ENCODE measurements around the gene EMILIN1.
A peak's percentile ranks its signal among the peaks of the same experiment; 100 is the strongest.

The EMILIN1 gene

DNA sequence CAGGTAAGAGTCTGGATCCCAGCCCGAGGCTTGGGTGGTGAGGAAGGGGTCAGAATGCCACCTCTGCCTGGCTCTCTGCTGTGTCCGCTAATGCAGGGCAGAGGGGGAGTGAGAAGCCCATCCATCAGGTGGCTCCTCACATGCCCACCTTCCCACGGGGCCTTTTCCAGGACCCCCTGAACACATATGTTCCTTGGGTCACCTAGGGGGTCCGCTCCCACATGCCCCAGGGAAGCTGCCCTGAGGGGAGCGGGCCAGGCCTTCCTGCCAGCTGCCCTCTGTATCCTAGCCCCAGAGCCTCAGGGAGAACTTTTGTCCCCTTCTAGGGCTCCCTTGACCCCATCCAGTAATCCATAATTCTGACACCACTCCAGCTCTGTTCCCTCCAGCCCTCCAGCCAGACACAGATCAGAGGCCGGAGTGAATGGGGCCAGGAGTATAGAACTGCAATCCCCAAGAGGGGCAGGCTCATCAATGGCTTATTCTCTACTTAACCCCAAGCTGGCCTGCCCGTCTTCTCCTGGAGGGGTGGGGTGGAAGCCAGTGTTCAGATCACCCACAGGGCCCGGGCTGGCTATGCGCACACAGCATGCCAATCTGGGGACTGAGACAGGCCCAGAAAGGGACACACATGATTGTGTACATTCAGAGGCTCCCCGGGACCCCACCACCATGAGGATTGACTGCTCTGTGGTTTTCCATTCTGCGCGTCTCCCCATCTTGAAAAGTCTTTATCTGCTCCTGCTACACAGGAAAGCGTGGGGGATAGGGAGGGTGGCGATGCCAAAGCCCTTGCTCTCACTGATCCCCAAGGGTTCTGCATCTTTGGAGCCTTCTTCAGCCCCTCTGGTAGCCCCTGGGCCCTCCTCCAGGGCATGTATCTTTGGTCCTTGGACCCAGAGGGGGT, 1.1 kb downstream of the EMILIN1 start:
- H2AFZ ChIP-seq (ENCODE audit: low read depth, low read length): no peak overlapping the region
- no peaks in the 10 kb centered on the region for H3K36me3 ChIP-seq (ENCODE audit: insufficient read depth, low read length)
- no peaks in the 10 kb centered on the region for H3K9me3 ChIP-seq (ENCODE audit: low read length)
- H3K4me1 ChIP-seq (ENCODE audit: insufficient read depth, low read length): peaks cover 29% of the 10 kb centered on the region
- H3K4me3 ChIP-seq (ENCODE audit: low read length): no peak overlapping the region
- no peaks in the 10 kb centered on the region for H3K27me3 ChIP-seq (ENCODE audit: insufficient read depth, low read length)

- no peaks in the 10 kb centered on the region for H3K36me3 ChIP-seq (ENCODE audit: insufficient read depth, low read length)
- H3K27me3 ChIP-seq (ENCODE audit: insufficient read depth, low read length): no peaks in the 10 kb centered on the region
- no peak overlapping the region for H3K4me3 ChIP-seq (ENCODE audit: low read length)
- H2AFZ ChIP-seq (ENCODE audit: low read depth, low read length): no peak overlapping the region
- H3K9me3 ChIP-seq (ENCODE audit: low read length): no peaks in the 10 kb centered on the region
- H3K4me1 ChIP-seq (ENCODE audit: insufficient read depth, low read length): peaks cover 29% of the 10 kb centered on the region
These were observed 1.7 kb downstream of the EMILIN1 start for GRCh38 chr2:27080140-27080469.

GRCh38 chr2:27080603-27080936, 2.2 kb downstream of the EMILIN1 start:
- no peak overlapping the region for H3K4me3 ChIP-seq (ENCODE audit: low read length)
- H2AFZ ChIP-seq (ENCODE audit: low read depth, low read length): no peak overlapping the region
- H3K9me3 ChIP-seq (ENCODE audit: low read length): no peaks in the 10 kb centered on the region
- H3K27me3 ChIP-seq (ENCODE audit: insufficient read depth, low read length): no peaks in the 10 kb centered on the region
- no peaks in the 10 kb centered on the region for H3K36me3 ChIP-seq (ENCODE audit: insufficient read depth, low read length)
- peaks cover 32% of the 10 kb centered on the region for H3K4me1 ChIP-seq (ENCODE audit: insufficient read depth, low read length)

DNA sequence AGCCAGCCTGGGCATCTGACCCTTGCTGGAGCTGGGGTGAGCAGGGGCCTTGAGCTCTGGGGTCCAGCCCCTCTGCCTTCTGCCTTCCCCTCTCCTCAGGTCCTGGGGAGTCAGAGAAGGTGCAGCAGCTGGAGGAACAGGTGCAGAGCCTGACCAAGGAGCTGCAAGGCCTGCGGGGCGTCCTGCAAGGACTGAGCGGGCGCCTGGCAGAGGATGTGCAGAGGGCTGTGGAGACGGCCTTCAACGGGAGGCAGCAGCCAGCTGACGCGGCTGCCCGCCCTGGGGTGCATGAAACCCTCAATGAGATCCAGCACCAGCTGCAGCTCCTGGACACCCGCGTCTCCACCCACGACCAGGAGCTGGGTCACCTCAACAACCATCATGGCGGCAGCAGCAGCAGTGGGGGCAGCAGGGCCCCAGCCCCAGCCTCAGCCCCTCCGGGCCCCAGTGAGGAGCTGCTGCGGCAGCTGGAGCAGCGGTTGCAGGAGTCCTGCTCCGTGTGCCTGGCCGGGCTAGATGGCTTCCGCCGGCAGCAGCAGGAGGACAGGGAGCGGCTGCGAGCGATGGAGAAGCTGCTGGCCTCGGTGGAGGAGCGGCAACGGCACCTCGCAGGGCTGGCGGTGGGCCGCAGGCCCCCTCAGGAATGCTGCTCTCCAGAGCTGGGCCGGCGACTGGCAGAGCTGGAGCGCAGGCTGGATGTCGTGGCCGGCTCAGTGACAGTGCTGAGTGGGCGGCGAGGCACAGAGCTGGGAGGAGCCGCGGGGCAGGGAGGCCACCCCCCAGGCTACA, 3.8 kb downstream of the EMILIN1 start:
- Histone ChIP-seq H3K4me3 (ENCODE audit: low read length) (no peak overlapping the region), H3K36me3 (ENCODE audit: insufficient read depth, low read length) (no peaks in the 10 kb centered on the region), H2AFZ (ENCODE audit: low read depth, low read length) (no peak overlapping the region), H3K4me1 (ENCODE audit: insufficient read depth, low read length) (peaks cover 24% of the 10 kb centered on the region), H3K9me3 (ENCODE audit: low read length) (no peaks in the 10 kb centered on the region), H3K27me3 (ENCODE audit: insufficient read depth, low read length) (no peaks in the 10 kb centered on the region)

DNA sequence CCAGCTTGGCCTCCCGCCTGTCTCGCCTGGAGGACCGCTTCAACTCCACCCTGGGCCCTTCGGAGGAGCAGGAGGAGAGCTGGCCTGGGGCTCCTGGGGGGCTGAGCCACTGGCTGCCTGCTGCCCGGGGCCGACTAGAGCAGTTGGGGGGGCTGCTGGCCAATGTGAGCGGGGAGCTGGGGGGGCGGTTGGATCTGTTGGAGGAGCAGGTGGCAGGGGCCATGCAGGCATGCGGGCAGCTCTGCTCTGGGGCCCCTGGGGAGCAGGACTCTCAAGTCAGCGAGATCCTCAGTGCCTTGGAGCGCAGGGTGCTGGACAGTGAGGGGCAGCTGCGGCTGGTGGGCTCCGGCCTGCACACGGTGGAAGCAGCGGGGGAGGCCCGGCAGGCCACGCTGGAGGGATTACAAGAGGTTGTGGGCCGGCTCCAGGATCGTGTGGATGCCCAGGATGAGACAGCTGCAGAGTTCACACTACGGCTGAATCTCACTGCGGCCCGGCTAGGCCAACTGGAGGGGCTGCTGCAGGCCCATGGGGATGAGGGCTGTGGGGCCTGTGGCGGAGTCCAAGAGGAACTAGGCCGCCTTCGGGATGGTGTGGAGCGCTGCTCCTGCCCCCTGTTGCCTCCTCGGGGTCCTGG, 4.5 kb downstream of the EMILIN1 start:
- no peaks in the 10 kb centered on the region for H3K27me3 ChIP-seq (ENCODE audit: insufficient read depth, low read length)
- no peak overlapping the region for H2AFZ ChIP-seq (ENCODE audit: low read depth, low read length)
- no peak overlapping the region for H3K4me3 ChIP-seq (ENCODE audit: low read length)
- no peaks in the 10 kb centered on the region for H3K36me3 ChIP-seq (ENCODE audit: insufficient read depth, low read length)
- H3K9me3 ChIP-seq (ENCODE audit: low read length): no peaks in the 10 kb centered on the region
- H3K4me1 ChIP-seq (ENCODE audit: insufficient read depth, low read length): peaks cover 26% of the 10 kb centered on the region

DNA sequence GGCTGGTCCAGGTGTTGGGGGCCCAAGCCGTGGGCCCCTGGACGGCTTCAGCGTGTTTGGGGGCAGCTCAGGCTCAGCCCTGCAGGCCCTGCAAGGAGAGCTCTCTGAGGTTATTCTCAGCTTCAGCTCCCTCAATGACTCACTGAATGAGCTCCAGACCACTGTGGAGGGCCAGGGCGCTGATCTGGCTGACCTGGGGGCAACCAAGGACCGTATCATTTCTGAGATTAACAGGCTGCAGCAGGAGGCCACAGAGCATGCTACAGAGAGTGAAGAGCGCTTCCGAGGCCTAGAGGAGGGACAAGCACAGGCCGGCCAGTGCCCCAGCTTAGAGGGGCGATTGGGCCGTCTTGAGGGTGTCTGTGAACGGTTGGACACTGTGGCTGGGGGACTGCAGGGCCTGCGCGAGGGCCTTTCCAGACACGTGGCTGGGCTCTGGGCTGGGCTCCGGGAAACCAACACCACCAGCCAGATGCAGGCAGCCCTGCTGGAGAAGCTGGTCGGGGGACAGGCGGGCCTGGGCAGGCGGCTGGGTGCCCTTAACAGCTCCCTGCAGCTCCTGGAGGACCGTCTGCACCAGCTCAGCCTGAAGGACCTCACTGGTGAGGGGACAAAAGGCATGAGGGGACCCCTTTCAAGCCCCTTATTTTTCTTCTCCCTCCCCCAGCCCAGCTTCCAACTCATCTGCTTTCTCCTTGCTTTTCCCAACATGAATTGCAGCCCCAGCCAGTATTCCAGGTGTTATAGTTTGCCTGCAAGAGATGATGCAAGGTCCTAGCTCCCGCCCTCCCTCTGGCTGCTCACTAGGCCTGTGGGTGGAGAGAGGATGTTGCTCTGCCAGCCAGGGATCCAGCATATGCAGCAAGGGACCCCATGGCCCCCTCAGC, 5.2 kb downstream of the EMILIN1 start:
- no peak overlapping the region for H3K4me3 ChIP-seq (ENCODE audit: low read length)
- no peak overlapping the region for H2AFZ ChIP-seq (ENCODE audit: low read depth, low read length)
- no peaks in the 10 kb centered on the region for H3K36me3 ChIP-seq (ENCODE audit: insufficient read depth, low read length)
- H3K27me3 ChIP-seq (ENCODE audit: insufficient read depth, low read length): no peaks in the 10 kb centered on the region
- peaks cover 21% of the 10 kb centered on the region for H3K4me1 ChIP-seq (ENCODE audit: insufficient read depth, low read length)
- no peaks in the 10 kb centered on the region for H3K9me3 ChIP-seq (ENCODE audit: low read length)

DNA sequence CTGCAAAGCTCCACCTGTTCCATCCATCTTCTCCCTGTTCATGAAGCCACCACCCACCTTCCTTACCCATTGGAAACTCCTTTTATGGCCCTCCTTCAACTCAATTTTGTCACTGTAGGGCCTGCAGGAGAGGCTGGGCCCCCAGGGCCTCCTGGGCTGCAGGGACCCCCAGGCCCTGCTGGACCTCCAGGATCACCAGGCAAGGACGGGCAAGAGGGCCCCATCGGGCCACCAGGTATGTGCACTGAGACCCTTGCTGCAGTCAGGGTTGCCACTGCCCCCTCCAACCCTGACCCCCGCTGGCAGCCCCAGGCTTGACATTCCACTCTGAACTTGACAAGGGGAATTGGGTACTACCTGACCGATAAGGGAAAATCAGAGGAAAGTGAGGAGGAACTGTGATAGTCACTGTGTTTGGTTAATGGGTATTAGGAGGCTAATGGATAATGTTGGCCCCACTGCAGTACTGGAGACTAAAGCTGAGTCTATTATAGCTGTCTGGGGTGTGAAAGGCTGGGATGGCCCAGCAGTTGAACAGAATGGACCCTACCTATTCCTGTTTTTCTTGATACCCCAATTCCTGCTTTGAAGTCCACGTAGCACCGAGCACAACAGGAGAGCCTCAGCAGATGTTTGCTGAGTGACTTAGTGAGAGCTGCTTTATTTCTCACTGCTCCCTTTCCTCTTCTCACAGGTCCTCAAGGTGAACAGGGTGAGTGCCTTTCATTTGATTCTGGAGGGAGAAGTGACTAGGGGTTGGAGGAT, 6.1 kb downstream of the EMILIN1 start:
- Histone ChIP-seq H3K4me1 (ENCODE audit: insufficient read depth, low read length) (peaks cover 20% of the 10 kb centered on the region), H3K36me3 (ENCODE audit: insufficient read depth, low read length) (no peaks in the 10 kb centered on the region), H3K27me3 (ENCODE audit: insufficient read depth, low read length) (no peaks in the 10 kb centered on the region), H3K4me3 (ENCODE audit: low read length) (no peak overlapping the region), H2AFZ (ENCODE audit: low read depth, low read length) (no peak overlapping the region), H3K9me3 (ENCODE audit: low read length) (no peaks in the 10 kb centered on the region)

DNA sequence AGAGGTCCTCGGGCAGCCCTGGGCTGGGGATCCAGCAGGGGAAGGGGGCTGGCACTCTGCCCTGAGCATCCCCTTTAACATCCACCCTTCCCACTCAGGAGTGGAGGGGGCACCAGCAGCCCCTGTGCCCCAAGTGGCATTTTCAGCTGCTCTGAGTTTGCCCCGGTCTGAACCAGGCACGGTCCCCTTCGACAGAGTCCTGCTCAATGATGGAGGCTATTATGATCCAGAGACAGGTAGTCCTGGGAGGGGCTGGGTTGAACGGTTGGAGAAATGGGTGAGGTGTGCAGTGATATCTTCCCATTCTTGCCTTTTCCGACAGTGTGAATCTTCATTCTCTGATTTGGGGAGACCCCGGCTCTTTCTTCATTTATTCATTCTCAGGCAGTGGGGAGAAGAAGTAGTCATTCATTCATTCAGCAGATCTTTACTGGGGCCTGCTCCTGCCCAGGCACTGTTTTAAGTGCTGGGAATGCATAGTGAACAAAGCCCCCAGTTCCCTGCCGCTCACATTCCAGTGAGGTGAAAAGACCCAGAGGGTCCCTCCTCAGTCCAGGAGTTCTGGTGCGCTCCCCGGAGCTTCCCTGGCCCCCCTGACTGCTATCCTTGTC, 6.8 kb downstream of the EMILIN1 start:
- H3K4me3 ChIP-seq (ENCODE audit: low read length): peak overlapping the region; percentile 89
- peak overlapping the region; percentile 78 for H2AFZ ChIP-seq (ENCODE audit: low read depth, low read length)
- H3K27me3 ChIP-seq (ENCODE audit: insufficient read depth, low read length): no peaks in the 10 kb centered on the region
- no peaks in the 10 kb centered on the region for H3K36me3 ChIP-seq (ENCODE audit: insufficient read depth, low read length)
- peaks cover 20% of the 10 kb centered on the region for H3K4me1 ChIP-seq (ENCODE audit: insufficient read depth, low read length)
- H3K9me3 ChIP-seq (ENCODE audit: low read length): no peaks in the 10 kb centered on the region

DNA sequence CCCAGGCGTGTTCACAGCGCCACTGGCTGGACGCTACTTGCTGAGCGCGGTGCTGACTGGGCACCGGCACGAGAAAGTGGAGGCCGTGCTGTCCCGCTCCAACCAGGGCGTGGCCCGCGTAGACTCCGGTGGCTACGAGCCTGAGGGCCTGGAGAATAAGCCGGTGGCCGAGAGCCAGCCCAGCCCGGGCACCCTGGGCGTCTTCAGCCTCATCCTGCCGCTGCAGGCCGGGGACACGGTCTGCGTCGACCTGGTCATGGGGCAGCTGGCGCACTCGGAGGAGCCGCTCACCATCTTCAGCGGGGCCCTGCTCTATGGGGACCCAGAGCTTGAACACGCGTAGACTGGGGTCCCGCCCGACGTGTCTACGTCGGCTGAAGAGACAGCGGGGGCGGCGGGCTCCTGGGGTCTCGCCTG, 7.3 kb downstream of the EMILIN1 start:
- H3K27me3 ChIP-seq (ENCODE audit: insufficient read depth, low read length): no peaks in the 10 kb centered on the region
- peak overlapping the region; percentile 78 for H2AFZ ChIP-seq (ENCODE audit: low read depth, low read length)
- H3K9me3 ChIP-seq (ENCODE audit: low read length): no peaks in the 10 kb centered on the region
- H3K4me1 ChIP-seq (ENCODE audit: insufficient read depth, low read length): peaks cover 19% of the 10 kb centered on the region
- no peaks in the 10 kb centered on the region for H3K36me3 ChIP-seq (ENCODE audit: insufficient read depth, low read length)
- peak overlapping the region; percentile 89 for H3K4me3 ChIP-seq (ENCODE audit: low read length)

DNA sequence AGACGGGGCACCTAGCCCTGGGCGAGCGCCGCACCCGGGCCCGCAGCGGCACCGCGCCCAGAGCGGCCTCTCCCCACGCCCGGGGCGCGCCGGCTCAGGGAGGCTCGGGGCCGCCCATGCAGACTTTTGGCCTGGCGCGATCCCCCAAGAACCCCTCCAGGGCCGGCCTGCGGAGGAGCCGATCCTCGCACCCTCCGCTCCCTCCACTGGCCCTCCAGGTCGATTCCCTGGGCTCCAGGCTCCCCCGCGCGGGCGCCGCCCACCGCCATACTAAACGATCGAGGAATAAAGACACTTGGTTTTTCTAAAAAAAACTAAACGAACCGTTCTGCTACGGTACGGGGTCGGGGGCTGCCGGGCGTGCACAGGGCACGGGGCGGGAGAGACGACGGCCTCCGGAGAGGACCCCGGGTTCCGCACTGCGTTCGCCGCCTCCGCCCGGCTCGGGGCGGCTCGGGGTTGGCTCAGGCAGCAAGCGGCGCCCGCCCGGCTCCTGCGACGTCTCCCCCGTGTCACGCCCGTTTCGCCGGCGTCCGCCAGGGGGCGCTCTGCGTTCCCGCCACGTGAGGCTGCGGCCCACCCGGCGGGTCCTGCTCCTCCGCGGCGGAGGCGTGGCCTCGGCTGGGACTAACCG, 7.8 kb downstream of the EMILIN1 start:
- peak overlapping the region; percentile 89 for H3K4me3 ChIP-seq (ENCODE audit: low read length)
- no peaks in the 10 kb centered on the region for H3K9me3 ChIP-seq (ENCODE audit: low read length)
- H3K27me3 ChIP-seq (ENCODE audit: insufficient read depth, low read length): no peaks in the 10 kb centered on the region
- peaks cover 15% of the 10 kb centered on the region for H3K4me1 ChIP-seq (ENCODE audit: insufficient read depth, low read length)
- no peaks in the 10 kb centered on the region for H3K36me3 ChIP-seq (ENCODE audit: insufficient read depth, low read length)
- H2AFZ ChIP-seq (ENCODE audit: low read depth, low read length): peak overlapping the region; percentile 78

GRCh38 chr2:27086724-27087593, 8.5 kb downstream of the EMILIN1 start, which contains the start of gene KHK:
Gene KHK (plus strand): TSS chr2:27086772. CDS start chr2:27087260, 488 bp downstream.
- H3K4me3 ChIP-seq (ENCODE audit: low read length): peak within 1 kb of the TSS; percentile 89
- H3K9me3 ChIP-seq (ENCODE audit: low read length): no peaks in the 10 kb centered on the region
- no peaks in the 10 kb centered on the region for H3K36me3 ChIP-seq (ENCODE audit: insufficient read depth, low read length)
- H2AFZ ChIP-seq (ENCODE audit: low read depth, low read length): peak within 1 kb of the TSS; percentile 78
- no peaks in the 10 kb centered on the region for H3K27me3 ChIP-seq (ENCODE audit: insufficient read depth, low read length)
- H3K4me1 ChIP-seq (ENCODE audit: insufficient read depth, low read length): peaks cover 10% of the 10 kb centered on the region

Data from neuron (in vitro differentiated cells).